ENCODE results near the gene CFAP299. TPM values are rescaled to one million over a fixed set of nuclear protein-coding genes. Genes with fewer than 3 reads are reported as not detected.

CFAP299 gene
- total and polyA plus RNA-seq, 2 of the 8 experiments (the other 6 are each of a cell fraction or from before 2014, with no cell fraction given), result not detected

GRCh38 chr4:80841587-80842281 lies 506.2 kb downstream of the CFAP299 start (continued):
- no peak for TF ChIP-seq E2F6 (IDR thresholded peaks at IDR 0.05)
- no peak for TF ChIP-seq ZNF274 (IDR thresholded peaks at IDR 0.05; ENCODE audit: borderline replicate concordance, extremely low read depth, low read length)
- TF ChIP-seq GABPA (IDR thresholded peaks at IDR 0.05; ENCODE audit: borderline replicate concordance, insufficient read depth, low read length), result no peak
- no peak for TF ChIP-seq SIN3A (conservative IDR thresholded peaks at IDR 0.05 in 1 of 2, IDR thresholded peaks at IDR 0.05 in 1 of 2; ENCODE audit: low read depth in 1 of 2, low read length in 2 of 2)
- no peak for TF ChIP-seq CBX8 (IDR thresholded peaks at IDR 0.05; ENCODE audit: borderline replicate concordance, low read depth, low read length)
- no peak for TF ChIP-seq POLR2AphosphoS5 (IDR thresholded peaks at IDR 0.05; ENCODE audit: low read depth, low read length)
- TF ChIP-seq POLR2A (IDR thresholded peaks at IDR 0.05; ENCODE audit: control extremely low read depth in 1 of 2, low read depth in 2 of 2, low read length in 2 of 2), result no peak
- TF ChIP-seq MAX (IDR thresholded peaks at IDR 0.05), result no peak
- TF ChIP-seq PHF8 (conservative IDR thresholded peaks at IDR 0.05; ENCODE audit: low read depth, low read length), result no peak
- no peak for TF ChIP-seq SAP30 (IDR thresholded peaks at IDR 0.05; ENCODE audit: insufficient read depth, insufficient replicate concordance, low read length)
- no peak for TF ChIP-seq FOSL1 (IDR thresholded peaks at IDR 0.05; ENCODE audit: insufficient read depth, low read depth, low read length)
